PC-9 (cell line): ENCODE measurements around the gene MAPKAPK2.
"Not testable (repeated sequence)": the region's sequence is repeated elsewhere in the genome, so short reads cannot be mapped to it uniquely, and the experiment has no call there.

Experiments used
- EZH2 ChIP-seq: fragments of 200-600 bp; sonication (generic); IDR thresholded peaks from 2 replicates; pipeline ENCODE4 v1.8.0; 2017; ENCODE audit warnings: antibody characterized with exemption, low read depth
- TF ChIP-seq, protein P1 (sequence below): fragments of 200-600 bp; sonication (generic); conservative IDR thresholded peaks from 2 replicates; pipeline ENCODE4 v1.6.1; 2017; ENCODE audit warnings: mixed run types, antibody characterized with exemption, mild to moderate bottlenecking, moderate library complexity

DNA sequence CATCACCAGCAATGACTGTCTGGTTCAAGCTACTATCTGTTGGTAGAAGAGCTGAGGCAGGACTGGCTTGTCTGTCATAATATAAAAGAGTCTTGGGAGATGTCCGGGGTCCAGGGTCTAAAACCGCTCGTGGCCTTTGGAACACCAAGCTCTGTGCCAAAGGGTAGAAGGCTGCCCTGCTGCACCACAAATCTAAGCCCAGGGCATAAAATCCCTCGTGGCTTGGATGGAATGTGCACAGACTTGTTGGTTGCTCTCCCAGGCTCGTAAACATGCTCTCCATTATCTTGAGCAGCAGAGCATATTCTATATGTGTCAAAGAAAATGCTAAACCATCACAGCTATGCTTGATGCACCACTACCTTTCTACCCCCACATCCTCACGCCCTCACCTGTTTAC, 94.2 kb downstream of the MAPKAPK2 start:
- TF ChIP-seq, protein P1, sequence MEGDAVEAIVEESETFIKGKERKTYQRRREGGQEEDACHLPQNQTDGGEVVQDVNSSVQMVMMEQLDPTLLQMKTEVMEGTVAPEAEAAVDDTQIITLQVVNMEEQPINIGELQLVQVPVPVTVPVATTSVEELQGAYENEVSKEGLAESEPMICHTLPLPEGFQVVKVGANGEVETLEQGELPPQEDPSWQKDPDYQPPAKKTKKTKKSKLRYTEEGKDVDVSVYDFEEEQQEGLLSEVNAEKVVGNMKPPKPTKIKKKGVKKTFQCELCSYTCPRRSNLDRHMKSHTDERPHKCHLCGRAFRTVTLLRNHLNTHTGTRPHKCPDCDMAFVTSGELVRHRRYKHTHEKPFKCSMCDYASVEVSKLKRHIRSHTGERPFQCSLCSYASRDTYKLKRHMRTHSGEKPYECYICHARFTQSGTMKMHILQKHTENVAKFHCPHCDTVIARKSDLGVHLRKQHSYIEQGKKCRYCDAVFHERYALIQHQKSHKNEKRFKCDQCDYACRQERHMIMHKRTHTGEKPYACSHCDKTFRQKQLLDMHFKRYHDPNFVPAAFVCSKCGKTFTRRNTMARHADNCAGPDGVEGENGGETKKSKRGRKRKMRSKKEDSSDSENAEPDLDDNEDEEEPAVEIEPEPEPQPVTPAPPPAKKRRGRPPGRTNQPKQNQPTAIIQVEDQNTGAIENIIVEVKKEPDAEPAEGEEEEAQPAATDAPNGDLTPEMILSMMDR = not testable (repeated sequence)
- not testable (repeated sequence) for TF ChIP-seq EZH2
